K562 (cell line): Measurements from ENCODE around the gene CCDC85B. TPM values are rescaled to one million over a fixed set of nuclear protein-coding genes. Genes with fewer than 3 reads are reported as not detected.
A peak's percentile ranks its signal among the peaks of the same experiment; 100 is the strongest.

Source experiments
- ATAC-seq: fragments of 200-7000 bp; cut with Tn5 transposase; 3 replicates; pipeline ENCODE4 v1.9.1; 2020; ENCODE audit warnings: moderate library complexity
- BruUV-seq: library from RNA; stranded (reverse); fragments of 400-500 nt; replicated peaks from 2 replicates; lab custom pipeline; 2021; lab: Mats Ljungman, UMichigan
- CTCF ChIA-PET: fragments of 300-600 bp; formaldehyde crosslinking; extraction: SDS; loops from one replicate; lab custom pipeline; 2021; ENCODE audit warnings: low intra/inter-chr PET ratio; lab: Yijun Ruan, JAX
- POLR2A ChIA-PET: fragments of 300-600, 350-650 bp; sonication (Branson Sonifier 250); formaldehyde crosslinking; extraction: SDS; loops from one replicate; lab custom pipeline; 2021; ENCODE audit warnings: antibody characterized with exemption, inconsistent platforms; lab: Yijun Ruan, JAX
- DNase-seq, 4 experiments: peaks; one replicate each; pipeline versions ENCODE4 v3.0.0 to v3.0.0-alpha.2; 2011 to 2018; ENCODE audit warnings: low spot score in 3 of 4, mixed read lengths in 3 of 4; ENCODE audit errors: extremely low read depth in 1 of 4
- FAIRE-seq: peaks from 2 replicates; lab custom pipeline; 2011; peaks lifted over from hg19 to GRCh38; lab: Jason Lieb, UNC
- H2AFZ ChIP-seq: 2 replicates; pipeline ENCODE4 v1.6.0; 2011; ENCODE audit warnings: low read depth, low read length, control low read depth, inconsistent platforms
- H3K27ac ChIP-seq: fragments of 200-600 bp; 3 replicates; pipeline ENCODE4 v1.8.0; 2011; ENCODE audit warnings: low read depth, mild to moderate bottlenecking, control low read depth, inconsistent platforms, low read length, moderate library complexity, mixed read lengths; ENCODE audit errors: extremely low read depth
- H3K27me3 ChIP-seq, 2 experiments: fragments of 300-600 bp in 1 of 2; 2 replicates in 1 of 2; 3 replicates in 1 of 2; pipeline versions ENCODE4 v1.6.0 to v1.8.0; 2011; ENCODE audit warnings: inconsistent platforms in 2 of 2, low read length in 2 of 2, mild to moderate bottlenecking in 1 of 2, mixed read lengths in 1 of 2, moderate library complexity in 1 of 2; ENCODE audit not compliant: control insufficient read depth in 2 of 2, insufficient read depth in 2 of 2
- H3K36me3 ChIP-seq: fragments of 300-600 bp; 3 replicates; pipeline ENCODE4 v1.8.0; 2011; ENCODE audit warnings: mild to moderate bottlenecking, low read length, inconsistent platforms; ENCODE audit not compliant: control insufficient read depth, insufficient read depth
- H3K4me1 ChIP-seq, 2 experiments: fragments of 200-600 bp in 1 of 2; replicated peaks in 1 of 2; 2 replicates in 1 of 2; 3 replicates in 1 of 2; pipeline versions ENCODE4 v1.5.1 to v1.8.0; 2011; ENCODE audit warnings: inconsistent platforms in 2 of 2, low read length in 2 of 2, mild to moderate bottlenecking in 1 of 2, mixed read lengths in 1 of 2, moderate library complexity in 1 of 2; ENCODE audit not compliant: control insufficient read depth in 2 of 2, insufficient read depth in 2 of 2
- H3K4me2 ChIP-seq: 2 replicates; pipeline ENCODE4 v1.6.1; 2011; ENCODE audit warnings: low read length, control low read depth, inconsistent platforms, mixed read lengths; ENCODE audit not compliant: insufficient read depth
- H3K4me3 ChIP-seq: fragments of 200-600 bp; sonication (generic), shearing (Covaris generic); 2 replicates; pipeline ENCODE4 v1.5.1; 2016; ENCODE audit warnings: control low read depth, inconsistent platforms
- H3K79me2 ChIP-seq: fragments of 200-600 bp; 3 replicates; pipeline ENCODE4 v1.8.0; 2011; ENCODE audit warnings: low read length, inconsistent platforms; ENCODE audit not compliant: control insufficient read depth, insufficient read depth
- H3K9ac ChIP-seq, 2 experiments: 2 replicates each; pipeline versions ENCODE4 v1.6.0 to v1.6.1; 2011; ENCODE audit warnings: low read depth in 2 of 2, low read length in 2 of 2, control low read depth in 1 of 2, inconsistent platforms in 1 of 2, mild to moderate bottlenecking in 1 of 2, mixed read lengths in 1 of 2; ENCODE audit not compliant: insufficient read depth in 1 of 2
- H3K9me1 ChIP-seq: one replicate; pipeline ENCODE4 v1.6.0; 2011; ENCODE audit warnings: inconsistent platforms, mild to moderate bottlenecking, low read length, moderate library complexity; ENCODE audit not compliant: control insufficient read depth, insufficient read depth
- H3K9me3 ChIP-seq: replicated peaks from 2 replicates; pipeline ENCODE4 v1.5.1; 2011; ENCODE audit warnings: low read depth, low read length, inconsistent platforms; ENCODE audit not compliant: control insufficient read depth, insufficient read depth
- H4K20me1 ChIP-seq: replicated peaks from 2 replicates; pipeline ENCODE4 v1.6.1; 2011; ENCODE audit warnings: low read length, inconsistent platforms, mixed read lengths; ENCODE audit not compliant: control insufficient read depth, insufficient read depth
- E2F5 ChIP-seq: sonication (generic); formaldehyde crosslinking; IDR thresholded peaks from 2 replicates; pipeline ENCODE4 v1.8.0; 2022; ENCODE audit warnings: mild to moderate bottlenecking, missing genetic modification reagents
- E2F6 ChIP-seq, 2 experiments: IDR thresholded peaks; 2 replicates each; pipeline ENCODE4 v1.6.1; 2011; ENCODE audit warnings: borderline replicate concordance in 1 of 2, control low read depth in 1 of 2, low read depth in 1 of 2, low read length in 1 of 2, mild to moderate bottlenecking in 1 of 2, mixed read lengths in 1 of 2, moderate library complexity in 1 of 2; ENCODE audit not compliant: insufficient read depth in 1 of 2, insufficient read length in 1 of 2, poor library complexity in 1 of 2, severe bottlenecking in 1 of 2; ENCODE audit errors: extremely low read depth in 1 of 2
- FOXM1 ChIP-seq, 2 experiments: fragments of 450-650 bp in 1 of 2; sonication (generic) in 1 of 2; formaldehyde crosslinking in 1 of 2; IDR thresholded peaks; 2 replicates each; pipeline versions ENCODE4 v1.6.1 to v1.9.0; 2017 to 2022; ENCODE audit warnings: low read depth in 2 of 2, mild to moderate bottlenecking in 2 of 2, missing genetic modification reagents in 1 of 2, moderate library complexity in 1 of 2
- MAFF ChIP-seq: IDR thresholded peaks from 2 replicates; pipeline ENCODE4 v1.6.1; 2012; ENCODE audit warnings: low read length, improper control_type of control experiment
- PCBP1 ChIP-seq: fragments of 200-400 bp; formaldehyde crosslinking; IDR thresholded peaks from 2 replicates; pipeline ENCODE4 v1.6.1; 2018; ENCODE audit warnings: mild to moderate bottlenecking, low read depth, low read length; ENCODE audit not compliant: poor library complexity, severe bottlenecking
- PHB2 ChIP-seq: fragments of 450-650 bp; IDR thresholded peaks from 2 replicates; pipeline ENCODE4 v1.6.1; 2017; ENCODE audit warnings: low read depth
- POLR2A ChIP-seq: fragments of 450-650 bp; conservative IDR thresholded peaks from 2 replicates; pipeline ENCODE4 v1.6.1; 2016
- POLR2G ChIP-seq: fragments of 200-400 bp; formaldehyde crosslinking; IDR thresholded peaks from 2 replicates; pipeline ENCODE4 v1.6.1; 2017; ENCODE audit warnings: low read depth, mild to moderate bottlenecking, antibody characterized with exemption, low read length, moderate library complexity
- RBFOX2 ChIP-seq: fragments of 200-400 bp; formaldehyde crosslinking; IDR thresholded peaks from 2 replicates; pipeline ENCODE4 v1.6.1; 2017; ENCODE audit warnings: low read depth, mild to moderate bottlenecking, low read length, moderate library complexity
- RBM22 ChIP-seq: fragments of 200-400 bp; formaldehyde crosslinking; IDR thresholded peaks from 2 replicates; pipeline ENCODE4 v1.6.1; 2018; ENCODE audit warnings: low read length, low read depth; ENCODE audit not compliant: poor library complexity, severe bottlenecking
- THRB ChIP-seq: fragments of 450-650 bp; formaldehyde crosslinking; conservative IDR thresholded peaks from 2 replicates; pipeline ENCODE4 v1.4.0; 2022; ENCODE audit warnings: mild to moderate bottlenecking, missing genetic modification characterization
- ZHX1 ChIP-seq: fragments of 150-350 bp; conservative IDR thresholded peaks from 2 replicates; pipeline ENCODE4 v1.6.1; 2014; ENCODE audit warnings: low read length
- ZNF282 ChIP-seq: sonication (generic); formaldehyde crosslinking; IDR thresholded peaks from 2 replicates; pipeline ENCODE4 v1.8.1; 2023; ENCODE audit warnings: missing genetic modification reagents
- WGBS: fragments of 100-300 bp; shearing (Covaris generic); methylation state at CpG from one replicate; pipeline ENCODE4 v1.1.6; 2016; ENCODE audit warnings: low coverage, mixed read lengths; ENCODE audit not compliant: insufficient coverage; ENCODE audit errors: missing lambda C conversion rate; 5-methylcytosine and 5-hydroxymethylcytosine counted together
- in situ Hi-C: fragments of 300-500 bp; cut with MboI; formaldehyde crosslinking; loops from 4 replicates; pipeline ENCODE4 v1.15.0; 2018; ENCODE audit warnings: inconsistent platforms, mixed read lengths
- intact Hi-C: fragments of 100-400 bp; cut with micrococcal nuclease; formaldehyde crosslinking; loops from 2 replicates; pipeline ENCODE4 v1.14.2; 2022
- polyA plus RNA-seq, 8 experiments: library from polyadenylated mRNA; depleted of rRNA in 4 of 8; stranded (reverse) in 5 of 8; unstranded in 3 of 8; fragments of >200 nt; fragmentation: Nextera tagmentation in 2 of 8; fragmentation: Illumina TruSeq in 1 of 8; extraction: Ambion mirVana in 2 of 8; extraction: Trizol in 1 of 8; gene quantifications; 2 replicates each; pipeline versions ENCODE4 v1.2.1 to v1.2.3, GENCODE V29; 2011 to 2014; ENCODE audit warnings: inconsistent platforms in 1 of 8, missing spikeins in 1 of 8
- total RNA-seq, 7 experiments: library from RNA; depleted of rRNA in 6 of 7; stranded (reverse); fragments of >200 nt in 6 of 7; fragmentation: Illumina TruSeq in 2 of 7; extraction: Trizol in 2 of 7; gene quantifications; 2 replicates each; pipeline versions ENCODE4 v1.2.1 to v1.2.3, GENCODE V29; 2011 to 2021; ENCODE audit warnings: low replicate concordance in 1 of 7

The CCDC85B gene
- total and polyA plus RNA-seq, 9 of the 15 experiments (the other 6 are each of a cell fraction or from before 2014, with no cell fraction given): 0.14 to 138 (median 6.2) TPM

- ATAC-seq (no peak), DNase-seq (no peak), FAIRE-seq (no peak)
- H2AFZ ChIP-seq: no peak overlapping the region
- H3K36me3 ChIP-seq: peaks cover 69% of the 10 kb centered on the region; the same call in 2 of the 3 replicates
- BruUV-seq: no TSS peak
- intact Hi-C loops (no loop called here), in situ Hi-C loops (no loop called here)
- no peaks in the 10 kb centered on the region for H3K9me3 ChIP-seq
- H3K9me1 ChIP-seq: no peaks in the 10 kb centered on the region
- H3K4me1 ChIP-seq: peaks cover 22 to 80% of the 10 kb centered on the region in 2 experiments
- H3K9ac ChIP-seq: peak overlapping the region in 1 of 2 experiments; percentile 100; a peak in 2 of 4 replicates
- no peaks in the 10 kb centered on the region for H4K20me1 ChIP-seq
- H3K27ac ChIP-seq: no peak overlapping the region
- no peak overlapping the region for H3K4me2 ChIP-seq
- 94% methylated on average over 24 of the region's 24 CpGs for WGBS
- no peak overlapping the region for H3K4me3 ChIP-seq
- H3K79me2 ChIP-seq: peaks cover 26% of the 10 kb centered on the region
- no peaks in the 10 kb centered on the region; a peak in 1 of 5 replicates for H3K27me3 ChIP-seq
- ChIA-PET CTCF (no interaction called here), POLR2A (interaction anchor here (0.6 to 2.6 kb wide), 6 partner anchors 9 to 27 kb away, joined by 3 to 7 read pairs (median 4); partner anchors contain the start of genes CCDC85B and CTSW)
- TF ChIP-seq MAFF (no peak), ZNF282 (CRISPR knock-in tag) (no peak), THRB (CRISPR knock-in tag) (no peak), E2F6 (IDR thresholded peaks at IDR 0.05; ENCODE audit: borderline replicate concordance in 1 of 2, extremely low read depth in 1 of 2, insufficient read depth in 1 of 2, insufficient read length in 1 of 2, low read depth in 1 of 2, low read length in 1 of 2, poor library complexity in 1 of 2, severe bottlenecking in 1 of 2) (no peak), POLR2G (peak; percentile 56; the same call in 1 of the 2 replicates), POLR2A (peak; percentile 32; the same call in 1 of the 2 replicates), FOXM1 (IDR thresholded peaks at IDR 0.05; ENCODE audit: low read depth) (no peak), FOXM1 (CRISPR knock-in tag; IDR thresholded peaks at IDR 0.05; ENCODE audit: low read depth) (0 out of 2 replicates have a peak, but pooled peaks have one; percentile 39), RBM22 (peak; percentile 50), PHB2 (no peak), ZHX1 (no peak), RBFOX2 (peak; percentile 72), E2F5 (CRISPR knock-in tag) (no peak), PCBP1 (peak; percentile 35)
Observed at GRCh38 chr11:65862941-65863888, 27.3 kb upstream of the CCDC85B start.
